Panc1 (cell line): ENCODE results near the gene ENTPD8.

Experiments used
- CTCF ChIP-seq: fragments of 450-650 bp; IDR thresholded peaks from 2 replicates; pipeline ENCODE4 v1.5.1; 2017; ENCODE audit warnings: mild to moderate bottlenecking
- POLR2AphosphoS5 ChIP-seq: IDR thresholded peaks from 2 replicates; pipeline ENCODE4 v1.6.1; 2012; ENCODE audit warnings: mild to moderate bottlenecking, low read depth, low read length, moderate library complexity
- SIN3A ChIP-seq: IDR thresholded peaks from 2 replicates; pipeline ENCODE4 v1.6.1; 2012; ENCODE audit warnings: low read depth, mild to moderate bottlenecking, low read length, moderate library complexity, borderline replicate concordance; ENCODE audit not compliant: insufficient read depth
- TCF7L2 ChIP-seq: IDR thresholded peaks from 2 replicates; pipeline ENCODE4 v1.6.1; 2011; ENCODE audit warnings: mild to moderate bottlenecking, low read depth, low read length, inconsistent platforms
- TF ChIP-seq, protein P1 (sequence below), 2 experiments: IDR thresholded peaks; 2 replicates each; pipeline ENCODE4 v1.6.1; 2011 to 2012; ENCODE audit warnings: low read depth in 2 of 2, control low read depth in 1 of 2, low read length in 1 of 2, mild to moderate bottlenecking in 1 of 2, moderate library complexity in 1 of 2; ENCODE audit not compliant: insufficient read depth in 1 of 2

DNA sequence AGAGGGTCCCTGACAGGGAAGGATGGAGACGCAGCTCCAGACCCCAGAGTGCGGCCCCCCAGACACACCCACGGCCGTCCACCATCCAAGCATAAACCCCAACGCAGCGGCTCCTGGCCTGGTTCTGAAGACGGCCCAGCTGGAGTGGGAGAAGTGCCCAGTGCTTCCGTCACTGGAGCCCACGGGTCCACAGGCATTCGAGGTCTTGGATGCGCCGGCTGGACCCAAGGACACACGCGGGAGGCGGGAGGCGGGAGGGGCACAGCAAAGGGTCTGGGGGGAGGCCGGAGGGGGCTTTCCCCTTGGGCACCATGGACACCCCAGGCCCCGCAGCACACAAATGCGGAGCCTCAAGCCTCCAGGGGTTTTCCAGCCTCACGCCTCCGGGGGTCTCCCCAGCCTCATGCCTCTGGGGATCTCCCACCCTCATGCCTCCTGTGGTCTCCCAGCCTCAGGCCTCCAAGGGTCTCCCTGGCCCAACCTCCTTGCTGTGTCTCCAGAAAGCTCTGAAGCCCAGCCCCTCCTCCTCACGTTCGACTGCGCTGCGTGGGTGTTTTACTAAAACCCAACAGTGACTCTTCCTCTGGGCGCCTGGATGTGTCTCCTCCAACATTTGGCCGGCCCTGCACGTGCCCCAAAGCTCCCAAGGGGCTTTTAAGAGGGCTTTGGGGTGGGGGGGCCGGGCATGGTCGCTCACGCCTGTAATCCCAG, 33.4 kb downstream of the ENTPD8 start:
- TF ChIP-seq CTCF (no peak), TCF7L2 (no peak), POLR2AphosphoS5 (no peak), SIN3A (no peak)
- TF ChIP-seq, protein P1, sequence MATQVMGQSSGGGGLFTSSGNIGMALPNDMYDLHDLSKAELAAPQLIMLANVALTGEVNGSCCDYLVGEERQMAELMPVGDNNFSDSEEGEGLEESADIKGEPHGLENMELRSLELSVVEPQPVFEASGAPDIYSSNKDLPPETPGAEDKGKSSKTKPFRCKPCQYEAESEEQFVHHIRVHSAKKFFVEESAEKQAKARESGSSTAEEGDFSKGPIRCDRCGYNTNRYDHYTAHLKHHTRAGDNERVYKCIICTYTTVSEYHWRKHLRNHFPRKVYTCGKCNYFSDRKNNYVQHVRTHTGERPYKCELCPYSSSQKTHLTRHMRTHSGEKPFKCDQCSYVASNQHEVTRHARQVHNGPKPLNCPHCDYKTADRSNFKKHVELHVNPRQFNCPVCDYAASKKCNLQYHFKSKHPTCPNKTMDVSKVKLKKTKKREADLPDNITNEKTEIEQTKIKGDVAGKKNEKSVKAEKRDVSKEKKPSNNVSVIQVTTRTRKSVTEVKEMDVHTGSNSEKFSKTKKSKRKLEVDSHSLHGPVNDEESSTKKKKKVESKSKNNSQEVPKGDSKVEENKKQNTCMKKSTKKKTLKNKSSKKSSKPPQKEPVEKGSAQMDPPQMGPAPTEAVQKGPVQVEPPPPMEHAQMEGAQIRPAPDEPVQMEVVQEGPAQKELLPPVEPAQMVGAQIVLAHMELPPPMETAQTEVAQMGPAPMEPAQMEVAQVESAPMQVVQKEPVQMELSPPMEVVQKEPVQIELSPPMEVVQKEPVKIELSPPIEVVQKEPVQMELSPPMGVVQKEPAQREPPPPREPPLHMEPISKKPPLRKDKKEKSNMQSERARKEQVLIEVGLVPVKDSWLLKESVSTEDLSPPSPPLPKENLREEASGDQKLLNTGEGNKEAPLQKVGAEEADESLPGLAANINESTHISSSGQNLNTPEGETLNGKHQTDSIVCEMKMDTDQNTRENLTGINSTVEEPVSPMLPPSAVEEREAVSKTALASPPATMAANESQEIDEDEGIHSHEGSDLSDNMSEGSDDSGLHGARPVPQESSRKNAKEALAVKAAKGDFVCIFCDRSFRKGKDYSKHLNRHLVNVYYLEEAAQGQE (IDR thresholded peaks at IDR 0.05; ENCODE audit: insufficient read depth in 1 of 2, low read depth in 2 of 2, low read length in 1 of 2): no peak
